ENCODE data around the gene MTR. TPM values are rescaled to one million over a fixed set of nuclear protein-coding genes. Genes with fewer than 3 reads are reported as not detected.

Gene MTR
- total RNA-seq, 1 donor from 2014 or later = 11.3 TPM

Other genes with a start within 250 kb of the MTR start
- 25.1 TPM for gene HEATR1, start 190.8 kb upstream of the MTR start, total RNA-seq
- gene ACTN2, start 108.8 kb upstream of the MTR start, total RNA-seq = 0.24 TPM
- gene MT1HL1, start 209.1 kb downstream of the MTR start, total RNA-seq = not detected
- gene RYR2, start 246.9 kb downstream of the MTR start, total RNA-seq = 0.28 TPM